GM21390 (cell line): ENCODE data around the gene SCN5A.

Source experiments
- ATAC-seq: cut with Tn5 transposase; IDR thresholded peaks from one replicate; pipeline ENCODE4 v1.9.1; 2021; ENCODE audit not compliant: unreplicated experiment

The SCN5A gene

DNA sequence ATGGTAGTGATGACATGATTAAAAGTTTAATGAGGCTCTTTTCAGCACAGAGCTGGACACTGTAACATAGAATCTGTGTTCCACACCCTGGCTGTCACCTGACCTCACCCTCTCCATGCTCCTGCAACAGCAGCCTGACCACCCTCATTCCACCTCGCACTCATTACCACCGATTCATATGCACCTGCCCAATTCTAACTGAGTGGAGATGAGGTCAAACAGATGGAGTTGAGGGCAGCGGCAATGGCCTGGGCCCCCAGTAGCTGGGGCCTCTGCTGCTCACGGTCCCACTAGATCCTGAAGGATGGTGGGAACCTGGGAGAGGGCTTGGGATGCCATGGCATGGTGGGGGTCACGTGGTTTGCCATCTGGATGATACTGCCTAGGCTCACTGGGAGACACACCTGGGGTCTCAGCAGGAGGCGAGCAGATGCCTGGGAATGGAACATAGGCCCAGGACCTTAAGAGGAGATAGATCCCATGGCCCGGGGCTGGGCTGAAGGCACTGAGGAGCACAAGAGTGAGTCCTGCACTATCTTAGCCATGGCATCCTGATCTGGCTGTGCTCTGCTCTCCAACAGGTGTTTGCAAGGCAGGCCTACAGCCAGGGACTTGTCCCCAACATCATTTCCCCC is 1.3 kb downstream of the SCN5A start:
- ATAC-seq = no peak

DNA sequence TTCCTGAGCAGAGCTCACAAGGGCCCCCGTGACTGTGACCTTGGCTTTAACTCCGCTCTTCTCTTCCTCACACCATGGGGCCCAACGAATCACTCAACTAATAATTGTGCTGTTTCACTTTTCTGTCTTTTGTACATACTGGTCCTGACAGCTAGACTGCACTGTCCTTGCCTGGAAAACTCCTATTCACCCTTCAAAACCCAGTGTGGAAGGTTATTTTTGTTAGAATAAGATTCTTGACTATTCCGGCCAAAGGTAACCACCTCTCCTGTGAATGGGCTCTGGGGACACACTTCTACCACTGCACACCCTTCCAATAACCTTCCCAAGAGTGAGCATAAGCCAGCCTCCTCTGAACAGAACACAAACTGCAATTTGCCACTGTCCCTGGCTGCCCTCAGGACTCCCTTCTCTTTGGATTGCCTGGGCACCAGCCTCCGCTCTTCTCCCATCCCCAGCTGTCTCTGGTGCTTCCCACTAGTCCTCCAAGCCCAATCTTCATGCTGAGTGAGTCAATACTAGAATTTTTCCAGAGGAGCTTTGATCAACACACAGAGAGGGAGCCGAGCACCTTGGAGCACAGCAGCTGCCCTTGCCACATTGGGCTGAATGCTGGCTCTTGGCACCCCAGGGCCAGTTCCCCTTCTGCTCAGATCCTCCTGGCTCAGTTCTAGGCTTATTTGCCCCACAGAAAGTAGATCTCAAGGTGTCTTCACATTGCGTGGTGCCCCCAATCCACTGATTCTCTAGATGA is 2.1 kb downstream of the SCN5A start:
- no peak for ATAC-seq

DNA sequence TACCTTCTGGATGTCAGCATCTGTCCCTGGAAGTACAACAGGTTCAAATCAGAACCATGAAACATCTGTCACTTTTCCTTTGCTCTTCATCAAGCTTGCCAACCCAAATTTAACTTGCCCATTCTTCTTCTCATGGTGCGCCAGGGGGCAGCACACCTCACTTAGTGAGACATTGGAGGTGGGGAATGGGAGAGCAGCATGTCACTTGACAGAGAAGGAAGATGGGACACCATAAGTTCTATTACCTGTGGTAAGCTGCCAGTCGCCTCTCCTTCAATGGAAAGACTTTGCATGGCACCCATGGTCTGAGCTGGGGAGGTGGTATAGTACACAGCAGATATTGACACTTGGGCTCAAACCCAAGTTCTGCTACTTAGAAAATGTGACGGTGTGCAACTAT is 2.9 kb downstream of the SCN5A start:
- ATAC-seq = no peak

DNA sequence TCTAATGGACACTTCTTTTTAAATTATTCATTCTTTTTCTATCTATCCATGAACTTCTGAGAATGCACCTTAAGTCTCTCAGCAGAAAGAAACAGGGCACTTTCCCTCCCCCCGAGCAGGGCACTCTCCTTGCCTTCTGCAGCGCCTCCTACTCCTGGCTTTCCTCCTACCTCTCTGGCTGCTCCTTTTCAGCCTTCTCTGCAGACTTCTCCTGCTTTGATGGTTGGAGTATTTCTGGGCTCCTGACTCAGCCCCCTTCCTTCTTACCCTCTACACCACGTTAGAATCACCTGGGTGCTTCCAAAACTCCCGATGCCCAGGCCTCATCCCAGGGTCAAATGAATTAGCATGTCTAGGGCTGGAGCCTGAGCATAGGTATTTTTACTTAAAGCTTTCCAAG is 3.4 kb downstream of the SCN5A start:
- ATAC-seq = no peak

DNA sequence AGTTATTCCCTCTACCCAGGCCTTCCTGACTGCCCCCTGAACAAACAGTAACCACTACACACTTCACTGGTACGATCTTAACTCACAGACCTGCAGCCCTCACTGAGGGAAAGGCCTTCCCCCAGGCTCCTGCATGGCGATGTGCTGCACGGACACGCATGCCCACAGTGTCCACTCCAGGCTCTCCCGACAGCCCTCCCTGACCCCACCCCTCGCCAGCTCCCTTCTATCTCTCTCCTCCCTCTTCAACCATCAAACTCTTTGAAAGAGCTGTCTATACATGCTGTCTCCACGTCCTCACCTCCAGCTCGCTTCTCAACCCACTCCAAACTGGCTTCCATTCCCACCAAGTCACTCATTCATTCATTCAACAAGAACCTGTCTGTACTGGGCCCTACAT is 3.9 kb downstream of the SCN5A start:
- no peak for ATAC-seq

DNA sequence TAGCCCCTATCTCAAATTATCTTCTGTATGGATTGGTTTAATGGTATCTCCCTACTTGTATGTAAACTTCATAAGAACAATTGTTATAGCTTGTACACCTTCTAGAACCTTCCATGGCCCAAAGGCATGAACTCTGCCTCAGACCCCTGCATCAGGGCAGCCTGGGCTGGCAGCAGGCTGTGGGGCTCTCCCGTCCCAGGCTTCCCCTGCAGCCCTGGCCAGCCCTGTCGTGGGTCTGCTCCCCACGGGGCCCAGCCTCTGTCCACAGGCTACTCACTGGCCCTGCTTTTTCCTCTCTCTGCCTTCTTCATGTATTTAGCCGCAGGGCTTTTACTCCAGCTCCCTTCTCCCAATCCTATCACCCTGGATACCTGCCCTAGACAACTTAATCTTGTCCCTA is 4.4 kb downstream of the SCN5A start:
- no peak for ATAC-seq

DNA sequence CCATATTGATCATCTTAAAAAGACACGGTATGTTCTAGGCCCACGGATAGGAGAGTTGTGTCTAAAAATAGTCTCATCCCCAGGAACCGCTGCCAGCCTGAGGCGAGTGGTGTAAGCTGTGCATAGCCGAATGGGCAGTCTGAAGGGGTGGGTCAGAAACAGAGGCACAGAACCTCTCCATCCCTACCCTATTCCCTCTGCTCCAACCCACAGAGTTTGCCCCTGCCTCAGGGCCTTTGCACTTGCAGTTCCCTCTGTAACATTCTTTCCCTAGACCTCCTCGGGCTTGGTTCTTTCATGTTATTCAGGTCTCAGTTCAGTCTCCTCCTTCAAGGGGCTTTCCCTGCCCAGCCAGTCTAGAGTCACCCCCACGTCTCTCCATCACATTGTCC is 4.8 kb downstream of the SCN5A start:
- no peak for ATAC-seq

DNA sequence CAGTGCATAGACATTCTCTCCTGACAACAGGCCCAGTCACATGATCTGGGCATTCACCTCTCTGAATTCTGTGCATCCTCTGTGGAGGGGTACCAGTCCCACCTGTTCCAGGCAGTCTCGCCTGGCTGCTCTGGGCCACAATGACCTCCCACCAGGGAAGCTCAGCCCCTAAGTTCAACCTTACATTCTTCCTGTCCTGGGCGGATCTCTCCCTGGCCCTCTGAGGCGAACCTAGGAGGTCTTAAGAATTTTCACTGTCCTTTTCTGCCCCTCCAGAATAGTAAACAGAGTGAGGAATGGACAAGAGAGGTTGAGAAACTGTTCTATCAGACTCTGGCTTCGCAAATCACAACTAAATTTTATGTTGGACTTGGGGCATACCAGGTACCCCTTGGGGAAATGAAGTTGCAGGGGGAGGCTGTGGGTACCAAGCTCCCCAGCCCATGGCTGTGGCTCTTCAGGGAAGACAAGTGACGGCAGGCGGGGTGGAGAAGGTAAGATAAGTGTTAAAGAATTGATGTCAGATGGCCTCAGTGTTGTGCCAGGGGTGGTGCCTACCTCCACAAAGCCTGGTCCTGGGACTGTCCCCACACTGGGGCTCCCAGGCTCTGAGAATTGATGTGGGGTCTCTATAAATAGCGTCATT is 5.3 kb downstream of the SCN5A start:
- no peak for ATAC-seq

DNA sequence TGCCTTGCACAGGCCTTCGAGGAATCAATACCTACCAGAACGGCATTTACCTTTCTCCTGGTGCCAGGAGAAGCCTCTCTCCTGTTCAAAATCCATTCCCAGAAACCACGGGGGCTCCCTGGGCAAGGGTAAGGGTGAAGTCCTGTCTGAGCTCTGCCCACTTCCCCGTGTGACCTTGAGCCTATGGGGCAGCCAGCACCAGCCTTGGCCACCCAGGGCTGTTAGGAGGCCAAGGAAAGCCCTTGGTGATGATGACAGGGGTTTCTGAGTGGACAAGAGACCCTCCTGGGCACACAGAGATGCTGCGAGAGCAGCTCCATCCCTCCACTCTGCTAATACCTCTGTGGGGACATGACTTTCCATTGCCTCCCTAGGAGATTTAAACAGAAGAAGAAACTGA is 5.9 kb downstream of the SCN5A start:
- no peak for ATAC-seq

DNA sequence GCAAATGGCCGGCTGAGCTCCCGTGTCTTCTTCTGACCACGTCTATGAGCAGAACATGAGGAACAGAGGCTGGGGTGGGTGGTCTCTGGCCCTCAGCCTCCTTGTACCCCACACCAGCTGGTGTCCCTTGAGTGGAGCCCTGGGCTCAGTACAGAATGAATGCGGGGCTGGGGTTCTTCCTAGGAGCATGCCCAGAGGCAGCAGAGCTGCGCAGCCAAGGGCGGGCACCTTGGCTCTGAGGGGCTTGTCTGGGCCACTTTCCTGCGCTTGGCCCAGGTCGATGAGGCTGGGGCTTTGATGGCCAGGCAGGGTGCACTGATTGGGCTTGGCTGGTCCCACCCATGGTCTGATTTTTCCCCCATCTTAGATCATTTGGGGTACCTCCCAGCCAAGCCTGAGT is 6.4 kb downstream of the SCN5A start:
- ATAC-seq = no peak

DNA sequence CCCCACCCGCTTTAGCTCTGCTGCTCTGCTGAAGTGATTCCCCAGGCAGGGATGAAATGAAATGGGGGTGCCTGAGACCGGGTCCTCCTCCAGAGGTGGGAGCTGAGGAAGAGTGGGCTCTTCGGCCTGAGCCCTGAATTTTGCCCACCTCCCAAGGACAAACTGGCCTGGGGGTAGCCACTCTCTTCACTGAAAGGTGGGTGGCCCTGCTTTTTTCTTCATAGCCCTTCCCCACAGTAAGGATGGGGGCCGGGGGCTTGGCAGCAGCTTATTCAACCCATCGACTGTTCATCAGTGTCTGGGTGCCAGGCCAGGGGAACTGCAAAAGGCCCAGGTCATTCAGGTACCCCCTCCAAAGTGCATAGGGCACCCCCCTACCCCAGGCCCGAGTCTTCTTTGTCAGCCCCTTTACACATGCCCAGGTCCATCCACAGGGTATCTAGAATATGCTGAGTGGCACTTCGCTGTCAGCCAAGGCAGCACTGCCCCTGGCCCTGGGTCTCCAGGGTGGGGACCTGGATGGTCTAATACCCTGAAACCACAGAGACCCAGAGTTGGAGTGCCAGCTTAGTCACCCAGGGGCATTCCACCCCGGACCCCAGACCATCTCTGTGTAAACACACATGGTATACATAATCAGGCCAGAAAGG is 7.9 kb downstream of the SCN5A start:
- ATAC-seq = no peak

DNA sequence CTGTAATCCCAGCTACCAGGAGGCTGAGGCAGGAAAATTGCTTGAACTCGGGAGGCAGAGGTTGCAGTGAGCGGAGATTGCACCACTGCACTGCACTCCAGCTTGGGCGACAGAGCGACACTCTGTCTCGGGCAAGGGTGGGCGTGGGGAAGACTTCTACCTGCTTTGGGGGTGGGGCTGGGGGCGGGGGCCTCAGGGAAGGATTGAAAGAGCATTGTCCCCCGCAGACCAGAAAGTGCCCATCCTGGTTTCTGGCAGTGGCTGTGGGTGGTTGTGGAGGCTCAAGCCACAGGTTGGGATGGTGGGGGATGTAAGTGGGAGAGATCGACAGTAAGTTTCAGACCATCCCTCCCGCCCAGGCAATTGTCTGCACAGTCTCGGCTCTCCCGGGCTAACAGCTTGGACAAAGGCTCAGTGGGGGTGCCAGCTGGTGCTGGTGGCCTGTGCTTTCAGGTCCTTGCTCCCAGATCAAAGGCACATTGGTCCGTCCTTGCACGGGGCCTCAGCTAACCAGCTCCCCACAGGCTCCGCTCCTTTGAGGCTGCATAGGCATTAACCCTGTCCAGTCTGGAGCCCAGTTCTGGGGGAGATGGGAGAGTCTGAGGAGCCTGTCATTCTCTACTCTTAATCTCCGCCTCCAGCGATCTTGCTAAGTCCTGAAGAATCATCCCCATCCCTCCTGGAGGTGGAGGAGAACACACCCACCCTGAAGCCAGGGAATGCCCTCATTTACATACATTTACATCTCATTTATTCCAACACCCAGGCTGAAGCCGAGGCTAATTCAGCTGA is 8.6 kb downstream of the SCN5A start:
- ATAC-seq = no peak

DNA sequence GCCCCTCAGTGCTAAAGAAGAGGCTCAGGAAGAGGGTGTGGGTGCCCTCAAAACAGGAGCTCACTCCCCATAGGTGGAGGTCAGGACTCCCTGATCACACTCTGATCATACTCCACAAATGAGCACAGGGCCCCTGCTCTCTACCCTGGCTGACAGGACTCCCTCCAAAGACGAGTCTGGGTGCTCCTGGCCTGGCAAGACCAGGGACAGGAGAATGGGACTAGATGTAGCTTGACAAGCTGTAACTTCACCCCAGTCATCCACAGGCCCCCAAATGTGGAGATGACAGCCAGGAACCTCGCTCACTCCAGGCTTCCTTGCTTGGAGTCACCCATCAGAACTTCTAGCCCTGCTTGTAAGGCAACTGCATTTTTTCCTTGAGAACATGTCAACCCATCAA is 11.1 kb downstream of the SCN5A start:
- no peak for ATAC-seq

DNA sequence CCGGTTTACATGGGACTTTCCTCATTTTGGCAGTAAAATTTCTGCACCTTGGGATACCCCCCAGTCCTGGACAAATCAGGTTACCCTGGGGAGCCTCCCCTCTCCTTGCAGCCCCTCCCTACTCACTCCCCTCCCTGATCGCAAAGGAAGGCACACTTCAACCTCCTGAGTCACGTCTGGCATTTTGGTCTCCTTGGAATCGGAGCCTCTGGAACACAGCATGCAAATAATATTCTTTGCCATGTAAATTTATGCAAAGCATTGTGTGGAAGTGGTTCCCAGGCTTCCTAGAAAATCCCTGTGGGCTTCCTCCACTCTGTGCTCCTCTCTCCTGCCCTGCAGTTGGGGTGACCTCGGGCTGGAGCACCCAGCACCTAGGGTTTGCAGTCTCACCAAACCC is 11.6 kb downstream of the SCN5A start:
- ATAC-seq = no peak

DNA sequence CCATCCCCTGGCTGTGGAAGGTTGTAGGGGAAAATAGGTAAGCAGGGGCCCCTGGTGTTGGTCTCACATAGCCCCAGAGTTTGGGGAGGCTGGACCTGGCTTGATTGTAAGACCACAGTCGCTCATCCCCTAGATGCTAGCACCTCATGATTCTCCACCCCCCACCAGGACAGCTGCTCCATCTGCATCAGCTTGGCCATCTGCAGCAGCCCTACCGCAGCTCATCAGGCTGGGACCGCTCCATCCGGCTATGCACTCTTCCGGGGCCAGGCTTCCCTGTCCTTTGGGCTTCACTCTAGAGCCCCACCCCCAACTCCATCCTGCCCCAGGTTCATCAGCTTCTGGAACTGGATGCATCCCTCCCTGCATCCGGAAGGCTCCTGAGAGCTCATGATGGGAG is 12.6 kb downstream of the SCN5A start:
- no peak for ATAC-seq

DNA sequence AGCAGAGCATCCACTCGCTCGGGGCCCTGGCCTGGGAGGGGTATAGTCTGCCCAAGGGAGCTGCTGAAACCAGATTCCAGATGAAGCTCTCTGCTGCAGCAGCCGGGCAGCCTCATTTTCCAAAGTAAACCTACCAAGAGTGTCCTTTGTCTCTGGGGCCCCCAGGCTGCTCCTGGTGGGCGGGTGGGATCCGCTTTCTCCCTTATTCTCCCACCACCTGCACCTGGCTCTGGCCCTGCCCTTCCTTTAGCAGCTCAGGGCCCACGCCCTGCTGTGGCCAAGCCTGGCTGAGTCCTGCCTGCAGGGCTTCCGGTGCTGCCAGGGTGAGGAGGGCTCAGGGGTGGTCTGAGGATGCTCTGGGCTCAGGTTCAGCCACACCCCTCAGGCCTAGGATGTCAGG is 13.0 kb downstream of the SCN5A start:
- ATAC-seq = no peak

DNA sequence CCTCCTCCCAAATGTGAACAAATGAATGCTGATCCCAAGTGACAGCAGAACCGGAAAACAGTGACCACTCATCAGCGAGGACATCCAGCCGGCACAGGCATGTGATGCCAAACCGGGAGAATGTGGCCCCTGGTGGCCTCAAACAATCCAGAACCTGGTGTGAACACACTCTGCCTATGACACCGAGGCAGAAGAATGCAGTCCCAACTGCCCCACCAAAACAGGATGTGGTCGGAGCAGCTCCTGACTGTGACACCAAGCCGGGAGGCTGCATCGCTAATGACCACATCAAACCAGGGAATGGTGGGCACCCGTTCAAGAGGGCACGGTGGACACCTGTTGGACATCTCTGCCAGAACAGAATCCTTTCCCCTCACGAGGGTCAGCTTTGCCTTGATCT is 15.4 kb downstream of the SCN5A start:
- no peak for ATAC-seq

DNA sequence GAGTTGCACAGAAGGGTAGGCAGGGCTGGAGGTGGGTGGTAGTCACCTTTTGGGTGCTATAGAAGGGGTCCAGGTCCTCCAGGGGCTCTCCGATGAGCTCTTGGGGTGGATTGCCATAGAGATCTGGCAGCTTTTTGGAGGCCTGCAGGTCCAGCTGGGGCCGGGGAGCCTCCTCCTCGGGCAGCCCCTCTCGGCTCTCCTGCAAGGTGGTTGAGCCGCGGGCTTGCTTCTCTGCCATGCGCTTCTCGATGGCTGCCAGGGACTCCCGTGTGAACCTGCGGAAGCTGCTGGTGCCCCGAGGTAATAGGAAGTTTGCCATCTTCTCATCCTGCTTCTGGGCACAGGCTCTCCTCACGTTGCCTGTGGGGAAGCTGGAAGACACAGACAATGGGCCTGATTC is 16.5 kb downstream of the SCN5A start:
- ATAC-seq = no peak

DNA sequence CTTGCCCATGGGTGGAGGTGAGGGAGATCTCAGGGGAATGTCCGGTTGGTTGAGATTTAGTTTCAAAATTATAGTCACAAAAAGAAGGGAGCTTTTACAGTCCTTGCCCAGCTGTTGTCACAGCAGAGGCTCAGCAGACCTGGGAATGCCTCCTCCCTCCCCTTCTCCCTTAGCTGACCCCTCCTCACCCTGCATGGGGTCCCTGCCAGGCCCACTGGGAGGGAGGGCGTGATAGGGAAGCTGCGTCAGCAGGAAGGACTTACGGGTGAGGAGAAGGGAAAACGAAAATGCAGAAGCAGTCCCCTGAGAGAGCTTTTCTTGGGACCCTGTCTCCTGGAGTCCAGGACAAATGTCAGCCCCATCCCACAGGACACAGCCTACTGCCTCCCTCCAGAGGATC is 18.9 kb downstream of the SCN5A start:
- no peak for ATAC-seq

DNA sequence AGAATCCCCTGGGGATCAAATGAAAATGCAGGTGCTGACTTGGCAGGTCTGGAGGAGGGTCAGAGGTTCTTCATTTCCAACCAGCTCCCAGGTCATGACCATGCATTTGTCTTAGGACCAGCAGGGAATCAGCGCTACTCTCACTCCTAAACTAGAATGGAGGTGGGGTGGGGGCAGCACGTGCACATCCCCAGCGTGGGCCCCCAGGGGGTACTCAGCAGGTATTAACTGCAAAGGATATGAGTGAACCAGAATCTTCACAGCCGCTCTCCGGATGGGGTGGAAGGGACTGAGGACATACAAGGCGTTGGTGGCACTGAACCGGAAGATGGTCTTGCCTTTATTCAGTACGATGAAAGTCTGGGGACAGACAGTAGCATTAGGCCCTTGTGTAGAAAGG is 19.4 kb downstream of the SCN5A start:
- no peak for ATAC-seq

DNA sequence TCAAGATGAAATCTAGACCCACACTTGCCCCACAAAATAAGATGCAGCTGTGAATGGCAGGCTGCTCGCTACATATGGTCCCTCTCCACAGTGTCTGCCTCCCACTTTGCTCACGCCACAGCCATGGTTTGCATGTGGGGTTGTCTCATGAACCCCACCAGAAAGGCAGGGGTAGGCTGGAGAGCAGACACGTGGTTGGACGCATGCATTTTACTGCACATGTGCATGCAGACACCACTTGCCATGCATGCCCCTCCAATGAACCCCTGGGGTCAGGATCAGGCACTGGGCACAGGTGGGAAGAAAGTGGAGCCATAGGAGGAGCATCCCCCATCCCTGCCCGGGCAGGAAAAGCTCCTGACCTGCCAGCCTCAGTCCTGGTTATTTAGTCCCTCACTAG is 20.7 kb downstream of the SCN5A start:
- ATAC-seq = no peak
